BLaER1 (cell line): ENCODE data around the gene TSPAN5.

Experiments used
- H3K27ac ChIP-seq: shearing (Covaris generic); formaldehyde crosslinking; 2 replicates; pipeline ENCODE4 v1.8.1; 2022
- H3K27me3 ChIP-seq: shearing (Covaris generic); formaldehyde crosslinking; 2 replicates; pipeline ENCODE4 v1.8.1; 2022
- H3K36me3 ChIP-seq: shearing (Covaris generic); formaldehyde crosslinking; 2 replicates; pipeline ENCODE4 v1.8.1; 2022
- H3K4me1 ChIP-seq: shearing (Covaris generic); formaldehyde crosslinking; 2 replicates; pipeline ENCODE4 v1.8.1; 2022
- H3K4me2 ChIP-seq: shearing (Covaris generic); formaldehyde crosslinking; 2 replicates; pipeline ENCODE4 v1.8.1; 2022
- H3K4me3 ChIP-seq: shearing (Covaris generic); formaldehyde crosslinking; 2 replicates; pipeline ENCODE4 v1.8.1; 2022
- H3K9ac ChIP-seq: shearing (Covaris generic); formaldehyde crosslinking; 2 replicates; pipeline ENCODE4 v1.8.1; 2022
- H3K9me3 ChIP-seq: shearing (Covaris generic); formaldehyde crosslinking; 2 replicates; pipeline ENCODE4 v1.8.1; 2022
- H4K20me1 ChIP-seq: shearing (Covaris generic); formaldehyde crosslinking; 2 replicates; pipeline ENCODE4 v1.8.1; 2022
- Cebpa-rat ChIP-seq: shearing (Covaris generic); IDR thresholded peaks from 2 replicates; pipeline ENCODE4 v1.8.1; 2022

TSPAN5 gene

DNA sequence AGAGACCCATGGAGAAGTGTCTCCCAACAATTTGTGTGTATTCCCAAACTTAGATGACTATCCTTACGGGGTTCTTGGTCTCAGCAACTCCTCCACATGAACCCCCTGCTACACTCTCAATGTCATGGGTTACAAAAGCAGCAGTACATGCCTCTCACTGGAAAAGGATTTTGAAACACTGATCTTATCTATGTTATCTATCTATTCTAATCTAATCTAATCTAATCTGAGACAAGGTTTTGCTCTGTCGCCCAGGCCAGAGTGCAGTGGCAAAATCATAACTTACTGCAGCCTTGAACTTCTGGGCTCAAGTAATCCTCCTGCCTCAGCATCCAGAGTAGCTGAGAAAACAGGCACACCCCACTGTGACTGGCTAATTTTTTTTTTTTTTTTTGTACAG is 19.3 kb downstream of the TSPAN5 start:
- H4K20me1 ChIP-seq = no peaks in the 10 kb centered on the region
- no peak for TF ChIP-seq Cebpa-rat
- H3K27ac ChIP-seq = no peak overlapping the region
- no peak overlapping the region for H3K4me3 ChIP-seq
- no peaks in the 10 kb centered on the region for H3K4me1 ChIP-seq
- no peak overlapping the region for H3K9ac ChIP-seq
- no peaks in the 10 kb centered on the region for H3K27me3 ChIP-seq
- no peaks in the 10 kb centered on the region for H3K36me3 ChIP-seq
- H3K4me2 ChIP-seq = no peak overlapping the region
- H3K9me3 ChIP-seq = no peaks in the 10 kb centered on the region

DNA sequence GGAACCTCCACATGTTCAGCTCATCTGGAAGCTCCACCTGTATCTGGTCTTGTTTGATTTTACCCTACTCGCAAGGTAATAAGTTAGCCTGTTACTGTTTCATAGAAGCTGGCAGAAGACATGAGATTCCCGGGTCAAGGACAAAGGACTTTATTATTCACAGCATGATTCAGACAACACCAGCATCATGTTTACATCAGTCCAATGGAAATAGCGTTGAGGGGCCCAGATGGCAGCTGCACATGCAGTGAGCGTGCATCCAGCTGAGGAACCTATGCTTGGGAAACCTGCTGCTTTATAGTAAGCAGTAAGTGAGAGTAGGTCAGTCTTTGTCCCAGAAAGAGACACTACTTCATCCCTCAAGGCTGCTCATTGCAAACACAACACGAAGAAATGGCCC is 19.8 kb downstream of the TSPAN5 start:
- H3K4me1 ChIP-seq = no peaks in the 10 kb centered on the region
- H3K4me3 ChIP-seq = no peak overlapping the region
- no peak overlapping the region for H3K27ac ChIP-seq
- no peaks in the 10 kb centered on the region for H3K9me3 ChIP-seq
- no peaks in the 10 kb centered on the region for H3K36me3 ChIP-seq
- H3K9ac ChIP-seq = no peak overlapping the region
- no peaks in the 10 kb centered on the region for H4K20me1 ChIP-seq
- TF ChIP-seq Cebpa-rat = no peak
- no peak overlapping the region for H3K4me2 ChIP-seq
- no peaks in the 10 kb centered on the region for H3K27me3 ChIP-seq

DNA sequence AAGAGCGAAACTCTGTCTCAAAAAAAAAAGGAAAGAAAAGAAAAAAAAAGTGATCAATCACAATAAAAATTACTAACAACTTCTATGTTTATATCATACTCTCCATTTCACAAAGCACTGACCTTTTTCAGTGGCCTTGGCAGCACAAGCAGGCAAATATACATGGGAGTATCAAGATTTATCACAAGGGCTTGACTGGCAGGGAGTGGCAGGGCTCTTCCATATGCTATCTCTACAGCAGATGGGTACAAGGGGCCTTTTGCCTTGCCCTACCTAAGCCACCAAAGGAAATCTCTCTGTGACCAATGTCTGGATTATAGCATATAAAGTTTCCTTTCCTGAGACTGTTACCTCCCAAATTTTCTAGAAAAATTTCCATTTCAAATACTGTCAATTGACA is 24.4 kb downstream of the TSPAN5 start:
- no peaks in the 10 kb centered on the region for H4K20me1 ChIP-seq
- no peaks in the 10 kb centered on the region for H3K36me3 ChIP-seq
- H3K4me2 ChIP-seq = no peak overlapping the region
- TF ChIP-seq Cebpa-rat = no peak
- H3K9me3 ChIP-seq = no peaks in the 10 kb centered on the region
- no peak overlapping the region for H3K9ac ChIP-seq
- H3K4me3 ChIP-seq = no peak overlapping the region
- no peak overlapping the region for H3K27ac ChIP-seq
- no peaks in the 10 kb centered on the region for H3K4me1 ChIP-seq
- H3K27me3 ChIP-seq = no peaks in the 10 kb centered on the region

DNA sequence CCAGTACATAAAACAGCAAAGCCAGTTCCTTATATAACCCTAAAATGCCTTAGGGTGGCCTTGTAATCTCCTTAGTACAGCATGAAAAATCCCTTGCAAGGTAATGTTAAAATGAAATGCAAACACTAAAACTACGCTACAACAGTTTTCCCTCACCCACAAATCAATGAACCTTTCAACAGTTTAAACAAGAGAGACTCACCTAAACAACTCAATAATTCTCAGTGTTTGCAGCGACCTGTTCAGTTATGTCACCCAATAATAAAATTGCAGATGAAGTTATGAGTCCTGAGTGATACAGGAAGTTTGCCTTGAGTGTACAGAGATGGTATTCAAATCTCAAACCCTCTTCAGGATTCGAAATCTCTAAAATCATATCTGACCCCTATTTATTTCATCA is 25.3 kb downstream of the TSPAN5 start:
- H3K9me3 ChIP-seq = no peaks in the 10 kb centered on the region
- no peaks in the 10 kb centered on the region for H3K36me3 ChIP-seq
- H3K4me2 ChIP-seq = no peak overlapping the region
- H3K27me3 ChIP-seq = no peaks in the 10 kb centered on the region
- no peak for TF ChIP-seq Cebpa-rat
- H3K4me3 ChIP-seq = no peak overlapping the region
- H3K4me1 ChIP-seq = no peaks in the 10 kb centered on the region
- no peak overlapping the region for H3K9ac ChIP-seq
- no peak overlapping the region for H3K27ac ChIP-seq
- H4K20me1 ChIP-seq = no peaks in the 10 kb centered on the region

DNA sequence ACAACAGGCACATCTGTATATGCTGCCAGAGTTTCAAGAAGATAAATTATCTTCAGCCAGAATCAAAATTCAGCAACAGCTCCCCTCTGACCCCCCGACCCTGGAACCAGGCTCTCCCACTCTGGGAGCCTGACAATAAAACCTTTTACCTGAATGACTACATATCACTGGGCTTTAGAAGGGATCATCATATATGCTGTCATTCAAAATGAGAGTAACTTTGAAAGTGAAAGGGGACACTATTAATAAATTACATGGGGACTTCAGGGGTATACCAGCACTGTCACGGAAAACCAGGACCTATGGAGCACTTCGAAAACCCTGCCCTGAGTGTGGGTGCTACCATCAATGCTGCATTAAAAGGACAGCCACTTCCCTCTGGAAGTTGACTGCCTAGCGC is 26.2 kb downstream of the TSPAN5 start:
- Histone ChIP-seq H3K27ac (no peak overlapping the region), H3K27me3 (no peaks in the 10 kb centered on the region), H3K9ac (no peak overlapping the region), H4K20me1 (no peaks in the 10 kb centered on the region), H3K4me3 (no peak overlapping the region), H3K4me1 (no peaks in the 10 kb centered on the region), H3K4me2 (no peak overlapping the region), H3K36me3 (no peaks in the 10 kb centered on the region), H3K9me3 (no peaks in the 10 kb centered on the region)
- no peak for TF ChIP-seq Cebpa-rat

DNA sequence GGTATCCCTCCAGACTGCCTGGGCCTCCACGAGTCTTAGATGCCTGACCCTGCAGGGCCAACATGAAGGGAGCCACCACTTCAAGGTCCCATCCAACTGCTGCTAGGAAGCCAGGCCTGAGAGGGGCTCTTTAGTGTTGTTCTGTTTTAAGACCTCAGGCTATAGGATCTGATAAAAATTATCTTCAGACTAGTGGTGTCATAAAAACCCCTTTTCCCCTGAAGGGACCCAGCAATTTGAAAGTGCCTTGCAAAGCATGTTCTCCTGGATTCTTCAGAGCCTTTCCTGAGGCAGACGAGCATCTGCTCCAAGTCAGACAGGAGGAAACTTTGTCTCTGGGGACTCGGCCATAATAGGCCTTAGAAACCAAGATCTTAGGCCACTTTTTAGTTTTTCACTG is 26.9 kb downstream of the TSPAN5 start:
- Histone ChIP-seq H3K36me3 (no peaks in the 10 kb centered on the region), H4K20me1 (no peaks in the 10 kb centered on the region), H3K27me3 (no peaks in the 10 kb centered on the region), H3K27ac (no peak overlapping the region), H3K9me3 (no peaks in the 10 kb centered on the region), H3K4me3 (no peak overlapping the region), H3K4me1 (no peaks in the 10 kb centered on the region), H3K4me2 (no peak overlapping the region), H3K9ac (no peak overlapping the region)
- no peak for TF ChIP-seq Cebpa-rat

DNA sequence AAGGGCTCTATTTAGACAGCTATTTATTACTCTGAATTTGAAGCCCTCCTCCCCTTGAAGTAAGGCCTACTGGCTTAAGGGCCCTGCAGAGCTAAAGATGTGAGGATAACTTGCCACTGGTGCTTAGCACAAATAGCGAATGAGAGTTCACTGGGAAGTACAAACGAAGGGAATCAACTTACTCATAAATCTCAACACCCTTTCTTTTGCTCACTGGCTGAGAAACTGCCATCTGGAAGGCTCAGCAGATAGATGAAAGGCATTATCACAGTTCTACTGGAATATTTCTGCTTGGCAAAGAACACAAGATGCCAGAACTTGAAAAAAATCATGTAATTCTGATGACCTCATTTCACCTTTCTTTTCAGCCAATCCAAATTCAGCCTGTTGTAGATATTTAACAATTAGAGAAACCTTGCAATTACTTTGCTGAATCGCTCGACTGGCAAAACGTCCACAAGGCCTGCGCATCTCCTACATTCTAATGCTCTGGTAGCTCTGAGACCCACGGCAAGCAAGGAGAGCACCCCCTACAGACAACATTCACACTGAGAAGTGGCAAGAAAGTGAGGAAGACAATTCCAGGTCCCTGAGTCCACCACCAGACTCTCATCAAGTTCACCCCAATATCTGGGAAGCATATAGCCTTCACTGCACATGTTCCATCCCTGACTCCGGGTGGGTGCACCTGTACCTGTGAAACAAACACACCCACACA is 27.5 kb downstream of the TSPAN5 start:
- Histone ChIP-seq H3K4me1 (no peaks in the 10 kb centered on the region), H3K9ac (no peak overlapping the region), H3K27ac (no peak overlapping the region), H3K4me2 (no peak overlapping the region), H4K20me1 (no peaks in the 10 kb centered on the region), H3K4me3 (no peak overlapping the region), H3K27me3 (no peaks in the 10 kb centered on the region), H3K36me3 (no peaks in the 10 kb centered on the region), H3K9me3 (no peaks in the 10 kb centered on the region)
- TF ChIP-seq Cebpa-rat = no peak

DNA sequence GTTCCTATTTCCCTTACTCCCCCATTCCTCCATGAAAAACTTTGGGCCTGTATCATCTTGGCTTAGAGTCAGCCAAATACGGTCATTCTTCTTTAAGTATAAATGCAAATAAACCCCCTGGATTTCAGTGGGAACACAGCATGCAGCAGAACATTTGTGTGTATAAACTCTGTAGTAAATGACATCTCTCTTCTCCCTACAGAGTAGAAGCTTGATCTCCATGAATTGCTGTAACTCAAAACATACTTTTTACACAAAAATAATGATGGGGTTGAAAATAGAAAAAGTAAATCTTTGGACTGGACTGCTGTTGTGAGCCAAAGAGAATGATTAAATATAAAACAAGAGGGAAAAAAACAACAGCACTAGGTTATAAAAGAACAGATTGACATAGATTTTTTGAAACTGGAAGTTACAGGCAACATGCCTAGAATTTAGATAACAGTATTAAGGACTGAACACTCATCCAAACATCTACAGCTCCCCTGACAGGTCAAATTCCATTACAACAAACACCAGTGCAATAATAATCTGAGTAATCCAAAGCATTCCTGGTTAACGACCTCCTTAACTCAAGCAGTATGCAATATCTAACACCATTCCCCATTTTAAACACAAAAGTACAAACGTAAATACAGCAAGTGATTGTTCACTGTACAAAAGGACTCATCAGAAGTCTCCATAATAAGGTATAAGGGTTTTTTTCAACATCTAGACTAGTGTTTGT is 30.7 kb downstream of the TSPAN5 start:
- Histone ChIP-seq H3K27ac (no peak overlapping the region), H3K4me1 (no peaks in the 10 kb centered on the region), H3K36me3 (no peaks in the 10 kb centered on the region), H3K27me3 (no peaks in the 10 kb centered on the region), H3K9ac (no peak overlapping the region), H4K20me1 (no peaks in the 10 kb centered on the region), H3K4me2 (no peak overlapping the region), H3K4me3 (no peak overlapping the region), H3K9me3 (no peaks in the 10 kb centered on the region)
- no peak for TF ChIP-seq Cebpa-rat

DNA sequence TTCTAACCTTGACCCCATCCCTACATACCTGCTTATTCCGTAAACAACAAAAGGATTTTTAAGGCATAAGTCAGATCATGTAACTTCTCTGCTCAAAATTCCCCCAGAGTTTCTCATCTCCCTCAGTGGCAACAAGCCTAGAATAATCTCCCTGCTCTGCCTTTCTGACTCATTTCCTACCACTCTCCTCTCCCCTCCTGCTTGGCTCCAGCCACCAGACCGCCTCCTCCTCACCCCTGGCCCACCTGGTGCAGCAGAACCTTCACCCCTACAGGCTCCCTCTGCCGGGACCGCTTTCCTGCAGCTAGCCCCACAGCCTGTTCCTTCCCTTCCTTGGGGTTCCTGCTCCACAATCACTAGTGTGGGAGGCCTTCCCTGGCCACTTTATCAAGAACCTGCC is 32.1 kb downstream of the TSPAN5 start:
- H3K4me1 ChIP-seq = no peaks in the 10 kb centered on the region
- no peaks in the 10 kb centered on the region for H3K36me3 ChIP-seq
- no peak for TF ChIP-seq Cebpa-rat
- no peak overlapping the region for H3K4me2 ChIP-seq
- H3K9ac ChIP-seq = no peak overlapping the region
- no peak overlapping the region for H3K4me3 ChIP-seq
- no peaks in the 10 kb centered on the region for H4K20me1 ChIP-seq
- H3K27me3 ChIP-seq = no peaks in the 10 kb centered on the region
- H3K9me3 ChIP-seq = no peaks in the 10 kb centered on the region
- no peak overlapping the region for H3K27ac ChIP-seq

DNA sequence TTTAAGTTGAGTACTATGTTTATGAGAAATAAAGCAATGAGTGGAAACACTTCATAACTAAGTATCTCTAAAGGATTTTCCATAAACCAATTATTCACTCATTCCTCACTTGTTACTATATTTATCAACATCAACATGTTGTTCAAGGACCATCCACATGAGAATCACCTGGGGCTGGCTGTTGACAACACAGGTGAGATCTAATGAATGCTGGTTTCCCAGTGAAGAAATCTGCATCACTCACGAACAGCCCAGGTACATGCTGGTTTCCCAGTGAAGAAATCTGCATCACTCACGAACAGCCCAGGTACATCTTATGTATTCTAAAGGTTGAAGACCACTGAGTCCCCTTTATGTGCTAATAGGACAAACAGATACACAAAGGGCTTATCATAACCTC is 32.5 kb downstream of the TSPAN5 start:
- Histone ChIP-seq H3K4me3 (no peak overlapping the region), H3K9ac (no peak overlapping the region)

More for the DNA sequence above, 32.5 kb downstream of the TSPAN5 start:
- H3K4me2 ChIP-seq = no peak overlapping the region
- H4K20me1 ChIP-seq = no peaks in the 10 kb centered on the region
- H3K9me3 ChIP-seq = no peaks in the 10 kb centered on the region
- no peaks in the 10 kb centered on the region for H3K27me3 ChIP-seq
- no peak overlapping the region for H3K27ac ChIP-seq
- no peaks in the 10 kb centered on the region for H3K36me3 ChIP-seq
- no peaks in the 10 kb centered on the region for H3K4me1 ChIP-seq
- TF ChIP-seq Cebpa-rat = no peak
